Prostate gland (tissue), 2 donors: ENCODE data around the gene NT5DC1. TPM values are rescaled to one million over a fixed set of nuclear protein-coding genes. Genes with fewer than 3 reads are reported as not detected.

ENCODE experiments used
- DNase-seq: peaks from one replicate; pipeline ENCODE4 v3.0.0-alpha.2; 2019; ENCODE audit warnings: low spot score
- H3K27ac ChIP-seq, 2 donors: fragments of 200-600 bp; sonication (generic); 2 replicates each; pipeline ENCODE4 v1.5.1; 2017 to 2019
- H3K27me3 ChIP-seq: fragments of 200-600 bp; sonication (generic); replicated peaks from 2 replicates; pipeline ENCODE4 v1.5.1; 2019; ENCODE audit not compliant: insufficient read depth
- H3K36me3 ChIP-seq, 2 donors: fragments of 200-600 bp; sonication (generic); 1 replicate in 1 of 2; 2 replicates in 1 of 2; pipeline versions ENCODE4 v1.5.1 to v1.8.1; 2017 to 2019
- H3K4me1 ChIP-seq: fragments of 200-600 bp; sonication (generic); replicated peaks from 2 replicates; pipeline ENCODE4 v1.5.1; 2019
- H3K4me3 ChIP-seq, 2 donors: fragments of 200-600 bp; sonication (generic); 2 replicates each; pipeline ENCODE4 v1.5.1; 2017 to 2019
- H3K9me3 ChIP-seq: fragments of 200-600 bp; sonication (generic); 2 replicates; pipeline ENCODE4 v1.5.1; 2017
- POLR2A ChIP-seq: fragments of 450-650 bp; IDR thresholded peaks from one replicate; pipeline ENCODE4 v1.6.1; 2016; ENCODE audit warnings: antibody characterized with exemption, mild to moderate bottlenecking
- POLR2AphosphoS5 ChIP-seq: sonication (generic); formaldehyde crosslinking; IDR thresholded peaks from one replicate; pipeline ENCODE4 v1.6.1; 2017; ENCODE audit warnings: antibody characterized with exemption
- WGBS: methylation state at CpG from one replicate; pipeline ENCODE4 v1.1.5; 2018; 5-methylcytosine and 5-hydroxymethylcytosine counted together
- intact Hi-C: fragments of 100-400 bp; cut with DNase I; formaldehyde crosslinking; loops from one replicate; pipeline ENCODE4 v1.14.2; 2022
- total RNA-seq, 2 donors: library from RNA; depleted of rRNA; stranded (reverse); fragments of >200 nt; gene quantifications; one replicate each; pipeline ENCODE4 v1.1.0, GENCODE V29; 2016
- TF ChIP-seq, protein P1 (sequence below), 4 experiments: fragments of 200-600 bp in 2 of 4; fragments of 450-650 bp in 2 of 4; sonication (generic) in 2 of 4; IDR thresholded peaks; 1 replicate in 3 of 4; 2 replicates in 1 of 4; pipeline ENCODE4 v1.5.1; 2016 to 2019; ENCODE audit warnings: antibody characterized with exemption in 4 of 4, mild to moderate bottlenecking in 2 of 4, moderate library complexity in 2 of 4

The NT5DC1 gene
- total RNA-seq, 2 donors from 2014 or later = 12.3 to 26.1 TPM

DNA sequence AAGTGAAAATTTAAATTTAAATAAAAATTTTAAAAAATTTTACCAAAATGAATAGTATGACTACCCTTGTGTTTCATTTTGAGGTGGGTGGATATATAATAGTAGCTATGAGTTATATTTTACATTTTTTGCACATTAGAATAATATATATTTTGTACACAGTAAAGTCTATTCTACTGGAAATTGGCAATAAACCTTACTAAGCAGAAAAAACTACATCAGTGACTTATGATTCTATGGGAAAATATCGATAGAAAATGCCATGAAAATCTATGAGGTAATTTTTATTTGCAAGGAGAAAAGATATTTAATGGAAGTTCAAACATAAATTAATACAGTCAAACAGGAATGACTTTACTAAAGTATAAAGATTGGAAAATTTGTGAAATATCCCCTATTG, 156.0 kb downstream of the NT5DC1 start:
- H3K4me1 ChIP-seq = peaks cover 10% of the 10 kb centered on the region
- no peaks in the 10 kb centered on the region for H3K27me3 ChIP-seq
- H3K4me3 ChIP-seq = no peak overlapping the region
- WGBS = 95% methylated on average over 1 of the region's 1 CpG
- H3K9me3 ChIP-seq = no peaks in the 10 kb centered on the region
- intact Hi-C loops = no loop called here
- TF ChIP-seq POLR2AphosphoS5 (no peak), POLR2A (no peak)
- TF ChIP-seq, protein P1, sequence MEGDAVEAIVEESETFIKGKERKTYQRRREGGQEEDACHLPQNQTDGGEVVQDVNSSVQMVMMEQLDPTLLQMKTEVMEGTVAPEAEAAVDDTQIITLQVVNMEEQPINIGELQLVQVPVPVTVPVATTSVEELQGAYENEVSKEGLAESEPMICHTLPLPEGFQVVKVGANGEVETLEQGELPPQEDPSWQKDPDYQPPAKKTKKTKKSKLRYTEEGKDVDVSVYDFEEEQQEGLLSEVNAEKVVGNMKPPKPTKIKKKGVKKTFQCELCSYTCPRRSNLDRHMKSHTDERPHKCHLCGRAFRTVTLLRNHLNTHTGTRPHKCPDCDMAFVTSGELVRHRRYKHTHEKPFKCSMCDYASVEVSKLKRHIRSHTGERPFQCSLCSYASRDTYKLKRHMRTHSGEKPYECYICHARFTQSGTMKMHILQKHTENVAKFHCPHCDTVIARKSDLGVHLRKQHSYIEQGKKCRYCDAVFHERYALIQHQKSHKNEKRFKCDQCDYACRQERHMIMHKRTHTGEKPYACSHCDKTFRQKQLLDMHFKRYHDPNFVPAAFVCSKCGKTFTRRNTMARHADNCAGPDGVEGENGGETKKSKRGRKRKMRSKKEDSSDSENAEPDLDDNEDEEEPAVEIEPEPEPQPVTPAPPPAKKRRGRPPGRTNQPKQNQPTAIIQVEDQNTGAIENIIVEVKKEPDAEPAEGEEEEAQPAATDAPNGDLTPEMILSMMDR (IDR thresholded peaks at IDR 0.05) = no peak
- no peaks in the 10 kb centered on the region for H3K36me3 ChIP-seq
- no peak overlapping the region for H3K27ac ChIP-seq
- DNase-seq = no peak

DNA sequence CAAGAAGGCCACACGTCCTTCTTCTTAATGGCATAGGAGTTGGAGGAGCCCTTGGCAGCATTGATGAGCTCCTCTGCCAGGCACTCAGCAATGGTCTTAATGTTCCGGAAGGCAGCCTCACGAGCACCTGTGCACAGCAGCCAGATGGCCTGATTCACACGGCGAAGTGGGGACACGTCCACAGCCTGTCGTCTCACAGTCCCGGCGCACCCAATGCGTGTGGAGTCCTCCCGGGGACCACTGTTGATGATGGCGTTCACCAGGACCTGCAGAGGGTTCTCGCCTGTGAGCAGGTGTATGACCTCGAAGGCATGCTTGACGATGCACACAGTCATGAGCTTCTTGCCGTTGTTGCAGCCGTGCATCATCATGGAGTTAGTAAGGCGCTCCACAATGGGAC, 157.9 kb downstream of the NT5DC1 start:
- Histone ChIP-seq H3K9me3 (no peaks in the 10 kb centered on the region), H3K4me3 (no peak overlapping the region), H3K36me3 (no peaks in the 10 kb centered on the region), H3K4me1 (no peaks in the 10 kb centered on the region), H3K27ac (no peak overlapping the region), H3K27me3 (no peaks in the 10 kb centered on the region)
- no peak for TF ChIP-seq POLR2AphosphoS5
- TF ChIP-seq, protein P1 (IDR thresholded peaks at IDR 0.05) = no peak
- TF ChIP-seq POLR2A = no peak
- 95% methylated on average over 18 of the region's 18 CpGs for WGBS
- intact Hi-C loops = no loop called here
- no peak for DNase-seq

DNA sequence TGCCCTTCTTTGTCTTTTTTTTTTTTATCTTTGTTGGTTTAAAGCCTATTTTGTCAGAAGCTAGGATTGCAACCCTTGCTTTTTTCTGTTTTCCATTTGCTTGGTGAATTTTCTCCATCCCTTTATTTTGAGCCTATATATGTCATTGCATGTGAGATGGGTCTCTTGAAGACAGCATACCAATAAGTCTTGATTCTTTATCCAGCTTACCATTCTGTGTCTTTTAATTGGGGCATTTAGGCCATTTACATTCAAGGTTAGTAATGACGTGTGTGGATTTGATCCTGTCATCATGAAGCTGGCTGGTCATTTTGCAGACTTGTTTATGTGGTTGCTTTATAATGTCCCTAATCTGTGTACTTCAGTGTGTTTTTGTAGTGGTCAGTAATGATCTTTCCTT, 162.7 kb downstream of the NT5DC1 start:
- H3K36me3 ChIP-seq = no peaks in the 10 kb centered on the region
- TF ChIP-seq POLR2AphosphoS5 (no peak), POLR2A (no peak)
- TF ChIP-seq, protein P1 (IDR thresholded peaks at IDR 0.05) = no peak
- 97% methylated on average over 1 of the region's 1 CpG for WGBS
- DNase-seq = no peak
- H3K27ac ChIP-seq = no peak overlapping the region
- H3K27me3 ChIP-seq = no peaks in the 10 kb centered on the region
- intact Hi-C loops = no loop called here
- H3K9me3 ChIP-seq = no peaks in the 10 kb centered on the region
- no peak overlapping the region for H3K4me3 ChIP-seq
- no peaks in the 10 kb centered on the region for H3K4me1 ChIP-seq

DNA sequence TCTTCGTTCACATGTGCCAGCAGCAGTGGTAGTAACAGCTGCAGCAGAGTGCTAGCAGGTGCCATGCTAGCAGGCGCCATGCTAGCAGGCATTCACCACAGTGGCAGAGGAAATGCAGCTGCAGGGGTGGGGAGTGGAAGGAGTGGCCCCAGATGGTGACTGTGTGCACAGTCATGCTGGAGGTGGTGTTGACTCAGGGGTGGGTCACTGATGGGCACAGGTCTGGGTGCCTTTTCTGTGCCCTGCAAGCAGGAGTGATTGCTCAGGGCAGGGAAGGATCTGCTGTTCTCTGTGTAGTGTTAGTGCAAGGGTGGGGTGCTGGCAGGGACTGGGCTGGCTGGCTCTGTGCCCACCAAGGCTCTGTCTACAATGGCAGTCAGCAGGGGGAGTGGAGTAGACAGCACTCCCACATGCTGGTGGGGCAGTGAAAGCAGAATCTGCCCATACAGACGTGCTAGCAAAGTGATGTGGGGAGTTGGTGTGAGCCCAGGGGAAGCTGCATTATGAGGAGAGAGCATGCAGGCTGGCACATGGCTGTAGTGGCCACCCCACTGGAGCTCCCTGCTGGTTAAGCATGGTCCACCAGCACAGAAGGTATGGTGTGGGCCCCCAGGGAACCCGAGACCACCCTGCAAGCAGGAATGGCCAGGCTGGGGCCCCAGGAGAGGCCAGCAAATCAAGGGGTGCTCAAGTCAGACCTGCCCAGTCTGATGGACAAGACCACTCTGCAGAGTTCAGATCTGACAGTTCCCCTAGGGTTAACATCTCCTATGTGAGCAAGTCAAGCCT, 164.6 kb downstream of the NT5DC1 start:
- DNase-seq = no peak
- no peaks in the 10 kb centered on the region for H3K4me1 ChIP-seq

More for the DNA sequence above, 164.6 kb downstream of the NT5DC1 start:
- TF ChIP-seq POLR2AphosphoS5 = no peak
- TF ChIP-seq, protein P1 (IDR thresholded peaks at IDR 0.05) = no peak
- TF ChIP-seq POLR2A = no peak
- Histone ChIP-seq H3K27me3 (no peaks in the 10 kb centered on the region), H3K9me3 (no peaks in the 10 kb centered on the region), H3K36me3 (no peaks in the 10 kb centered on the region), H3K4me3 (no peak overlapping the region), H3K27ac (no peak overlapping the region)
- WGBS = 80% methylated on average over 4 of the region's 4 CpGs
- intact Hi-C loops = no loop called here
